NCI-H774 (cell line): ENCODE measurements around the gene NHEJ1.
A peak's percentile ranks its signal among the peaks of the same experiment; 100 is the strongest.

Source experiments
- DNase-seq: peaks from one replicate; lab custom pipeline; 2025; lab: John Stamatoyannopoulos, UW

Gene NHEJ1

GRCh38 chr2:219057709-219058540 is 102.7 kb downstream of the NHEJ1 start:
- DNase-seq = peak; percentile 52

GRCh38 chr2:219056896-219057708 is 103.5 kb downstream of the NHEJ1 start:
- DNase-seq = no peak

- DNase-seq = no peak
Observed at GRCh38 chr2:219056176-219056895, 104.3 kb downstream of the NHEJ1 start.

- DNase-seq = no peak
Observed at GRCh38 chr2:219054956-219055903, 105.4 kb downstream of the NHEJ1 start.

- no peak for DNase-seq
Observed at GRCh38 chr2:219049282-219049681, 111.3 kb downstream of the NHEJ1 start.

- no peak for DNase-seq
Observed at GRCh38 chr2:219045937-219046550, 114.6 kb downstream of the NHEJ1 start.

- no peak for DNase-seq
Observed at GRCh38 chr2:219042750-219043149, 117.9 kb downstream of the NHEJ1 start.

- DNase-seq = no peak
Observed at GRCh38 chr2:219042157-219042556, 118.5 kb downstream of the NHEJ1 start.

- DNase-seq = peak; percentile 32
Observed at GRCh38 chr2:219041252-219041651, 119.4 kb downstream of the NHEJ1 start, which contains the start of gene CFAP65. Gene CFAP65 (minus strand): TSS chr2:219041516. CDS start chr2:219039048, 2,468 bp downstream.

- DNase-seq = no peak
Observed at GRCh38 chr2:219038600-219038999, 122.0 kb downstream of the NHEJ1 start.

GRCh38 chr2:219037783-219038499 is 122.7 kb downstream of the NHEJ1 start:
- no peak for DNase-seq

- DNase-seq = no peak
Observed at GRCh38 chr2:219035942-219036341, 124.7 kb downstream of the NHEJ1 start.

- no peak for DNase-seq
Observed at GRCh38 chr2:219034823-219035222, 125.8 kb downstream of the NHEJ1 start.

- no peak for DNase-seq
Observed at GRCh38 chr2:219032051-219032745, 128.4 kb downstream of the NHEJ1 start.

GRCh38 chr2:219031005-219031738 is 129.4 kb downstream of the NHEJ1 start:
- DNase-seq = no peak

- no peak for DNase-seq
Observed at GRCh38 chr2:219030177-219030940, 130.3 kb downstream of the NHEJ1 start.

GRCh38 chr2:219029829-219030165 is 130.8 kb downstream of the NHEJ1 start:
- peak; percentile 34 for DNase-seq
